NOMO-1 (cell line): ENCODE measurements around the gene PANX2.

Source experiments
- DNase-seq, 2 experiments: peaks; one replicate each; lab custom pipeline; 2025; ENCODE audit not compliant: unreplicated experiment in 2 of 2; lab: John Stamatoyannopoulos, UW

PANX2 gene

GRCh38 chr22:50182176-50183081 lies 11.9 kb downstream of the PANX2 start:
- DNase-seq, result no peak

GRCh38 chr22:50183141-50183971 lies 12.8 kb downstream of the PANX2 start:
- no peak for DNase-seq

DNA sequence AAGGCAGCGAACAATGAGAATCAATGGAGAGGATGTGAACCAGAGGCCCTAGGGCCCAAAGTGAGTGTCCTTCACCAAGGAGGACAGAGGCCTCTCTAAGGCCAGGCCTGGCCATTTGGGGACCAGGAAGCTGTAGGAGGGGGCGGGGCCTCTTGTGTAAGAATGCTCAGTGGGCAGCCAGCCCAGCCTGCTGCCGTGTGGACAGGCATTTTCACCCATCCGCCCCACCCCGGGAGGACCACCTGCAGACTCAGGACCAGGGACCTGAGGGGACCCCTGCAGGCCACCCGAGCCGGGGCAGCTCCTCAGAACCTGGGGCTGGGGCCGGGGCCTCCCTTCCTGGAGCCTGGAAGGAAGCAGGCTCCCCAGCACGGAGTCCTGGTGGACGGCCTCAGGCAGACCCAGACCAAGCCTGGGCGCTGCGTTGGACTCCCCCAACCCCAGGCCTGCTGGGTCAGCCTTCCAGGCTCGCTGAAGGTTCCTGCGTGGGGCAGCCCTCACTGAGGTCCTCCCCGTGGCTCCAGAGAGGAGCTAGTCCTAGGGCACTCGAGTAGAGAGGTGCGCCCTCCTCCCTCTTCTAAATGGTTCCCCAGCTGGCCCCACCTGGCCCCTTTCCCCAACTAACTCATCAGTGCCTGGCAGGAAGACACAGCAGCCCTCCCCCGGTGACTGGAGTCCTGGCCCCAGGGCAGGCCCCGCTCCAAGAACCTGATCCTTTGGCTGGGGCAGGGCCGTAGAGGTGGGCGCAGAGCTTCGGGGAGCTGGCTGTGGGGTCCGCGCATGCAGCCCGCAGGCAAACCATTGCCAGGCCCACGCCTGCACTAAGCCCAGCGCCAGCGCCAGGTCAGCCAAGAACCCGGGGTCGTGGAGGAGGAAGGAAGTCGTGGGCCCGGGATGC lies 13.7 kb downstream of the PANX2 start:
- DNase-seq, result no peak

DNA sequence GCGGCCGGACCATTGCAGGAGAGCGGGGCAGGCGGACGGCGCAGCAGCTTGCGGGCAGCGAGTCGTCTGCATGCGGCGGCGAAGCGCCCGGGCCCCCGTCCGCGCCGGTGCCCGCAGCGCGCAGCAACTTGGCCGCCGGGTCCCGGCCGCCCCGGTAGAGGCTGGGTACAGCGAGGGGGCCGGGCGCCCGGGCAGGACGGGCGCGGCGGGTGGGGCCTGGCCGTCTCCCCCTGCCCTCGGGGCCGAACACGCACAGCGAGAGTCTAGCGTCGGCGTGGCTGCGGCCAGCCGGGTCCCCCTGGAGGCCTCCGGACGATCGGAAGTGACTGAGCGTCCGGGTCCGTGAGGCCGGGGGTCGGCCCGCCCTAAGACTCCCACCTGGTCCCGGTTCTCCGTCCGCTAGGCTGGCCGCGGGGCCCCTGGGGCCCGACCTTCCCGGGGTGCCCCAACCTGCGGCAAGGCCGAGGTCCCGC lies 14.4 kb downstream of the PANX2 start:
- no peak for DNase-seq

GRCh38 chr22:50185375-50186087 lies 15.0 kb downstream of the PANX2 start, which contains the start of gene TRABD:
Gene TRABD (plus strand): TSS chr22:50185913. CDS start chr22:50193061, 7,148 bp downstream.
- DNase-seq, result peak; percentile 78 to 96

DNA sequence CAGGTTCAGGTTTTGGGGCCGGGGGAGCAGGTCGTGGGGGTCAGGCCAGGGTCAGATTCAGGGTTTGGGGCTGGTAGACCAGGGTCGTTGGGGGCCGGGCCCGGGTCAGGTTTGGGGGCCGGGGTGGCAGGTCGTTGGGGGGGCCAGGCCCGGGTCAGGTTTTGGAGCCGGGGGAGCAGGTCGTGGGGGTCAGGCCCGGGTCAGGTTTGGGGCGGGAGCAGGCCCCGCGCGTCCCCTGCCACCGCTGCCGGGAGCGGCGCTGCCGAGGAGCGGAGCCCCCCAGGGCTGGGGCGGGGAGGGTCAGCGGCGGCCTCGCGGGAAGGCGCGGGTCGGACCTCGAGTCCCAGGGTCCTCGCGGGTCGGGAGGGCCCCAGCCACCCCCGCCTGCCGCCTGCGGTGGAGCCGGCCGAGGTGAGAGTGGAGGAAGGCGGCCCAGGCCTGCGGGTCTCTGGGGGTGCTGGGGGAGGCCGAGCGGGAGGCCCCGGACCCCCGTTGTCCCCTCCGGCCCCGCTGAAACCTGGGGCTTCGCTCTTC lies 15.7 kb downstream of the PANX2 start:
- no peak for DNase-seq

- DNase-seq, result peak in 1 of 2 experiments; percentile 7
These were observed 16.4 kb downstream of the PANX2 start for GRCh38 chr22:50186761-50187523.

- no peak for DNase-seq
These were observed 17.8 kb downstream of the PANX2 start for GRCh38 chr22:50188356-50188755.

- DNase-seq, result no peak
These were observed 18.8 kb downstream of the PANX2 start for GRCh38 chr22:50189184-50189848.

DNA sequence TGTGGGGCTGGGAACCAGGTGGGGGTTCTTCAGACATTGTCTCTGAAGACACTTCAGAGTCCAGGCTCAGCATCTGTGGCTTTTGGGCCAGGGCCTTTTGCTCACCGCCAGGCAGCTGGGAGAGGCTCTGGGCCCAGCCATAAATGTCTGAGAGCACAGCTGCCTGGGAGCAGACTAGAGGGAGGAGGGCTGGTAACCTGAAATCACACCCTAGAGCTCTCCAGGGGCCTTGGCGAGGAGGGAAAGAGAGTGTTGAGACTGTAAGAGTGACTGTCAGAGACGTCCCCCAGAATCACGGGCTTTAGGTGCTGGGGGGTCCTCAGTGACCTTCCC lies 19.3 kb downstream of the PANX2 start:
- DNase-seq, result no peak

GRCh38 chr22:50190182-50190940 lies 19.8 kb downstream of the PANX2 start:
- DNase-seq, result peak; percentile 91

DNA sequence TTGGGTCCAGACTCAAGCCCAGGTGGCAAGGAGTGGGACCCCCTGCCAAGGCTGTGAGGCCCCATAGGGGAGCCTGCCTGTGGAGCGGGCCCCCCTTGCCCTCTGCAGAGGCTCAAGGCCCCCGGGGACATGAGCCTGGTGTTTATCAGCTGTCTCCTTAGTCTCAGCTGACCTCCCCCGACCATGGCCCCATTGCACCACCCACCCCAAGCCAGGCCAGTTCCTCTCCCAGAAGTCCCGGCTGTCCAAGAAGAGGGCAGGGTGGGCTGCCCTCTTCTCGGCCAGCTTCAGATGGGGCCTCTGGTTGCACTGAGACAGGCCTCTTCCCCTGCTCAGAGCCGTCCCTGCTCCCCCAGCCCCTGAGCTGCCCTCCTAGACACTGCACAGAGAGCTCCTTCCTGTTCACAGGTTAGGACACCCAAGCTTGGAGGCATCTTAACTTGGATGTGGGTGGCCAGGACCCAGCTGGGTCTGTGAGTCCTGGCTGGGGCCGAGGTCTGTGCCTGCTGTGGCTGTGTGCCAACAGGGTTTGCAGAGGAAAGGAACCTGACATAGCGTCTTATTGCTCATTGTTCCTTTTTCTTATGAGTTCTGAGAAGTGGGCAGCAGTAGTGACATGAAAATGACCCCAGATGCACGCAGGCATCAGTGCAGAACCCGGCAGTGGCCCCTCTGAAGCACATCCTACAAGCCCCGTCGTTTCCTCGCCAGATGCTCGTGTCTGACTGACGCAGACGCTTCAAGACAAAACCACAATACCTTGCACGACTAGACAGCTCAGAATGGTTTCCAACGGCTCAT lies 20.6 kb downstream of the PANX2 start:
- DNase-seq, result peak; percentile 68 to 83

- peak; percentile 22 to 23 for DNase-seq
These were observed 22.1 kb downstream of the PANX2 start for GRCh38 chr22:50192436-50193204.

GRCh38 chr22:50193621-50194020 lies 23.1 kb downstream of the PANX2 start:
- no peak for DNase-seq

DNA sequence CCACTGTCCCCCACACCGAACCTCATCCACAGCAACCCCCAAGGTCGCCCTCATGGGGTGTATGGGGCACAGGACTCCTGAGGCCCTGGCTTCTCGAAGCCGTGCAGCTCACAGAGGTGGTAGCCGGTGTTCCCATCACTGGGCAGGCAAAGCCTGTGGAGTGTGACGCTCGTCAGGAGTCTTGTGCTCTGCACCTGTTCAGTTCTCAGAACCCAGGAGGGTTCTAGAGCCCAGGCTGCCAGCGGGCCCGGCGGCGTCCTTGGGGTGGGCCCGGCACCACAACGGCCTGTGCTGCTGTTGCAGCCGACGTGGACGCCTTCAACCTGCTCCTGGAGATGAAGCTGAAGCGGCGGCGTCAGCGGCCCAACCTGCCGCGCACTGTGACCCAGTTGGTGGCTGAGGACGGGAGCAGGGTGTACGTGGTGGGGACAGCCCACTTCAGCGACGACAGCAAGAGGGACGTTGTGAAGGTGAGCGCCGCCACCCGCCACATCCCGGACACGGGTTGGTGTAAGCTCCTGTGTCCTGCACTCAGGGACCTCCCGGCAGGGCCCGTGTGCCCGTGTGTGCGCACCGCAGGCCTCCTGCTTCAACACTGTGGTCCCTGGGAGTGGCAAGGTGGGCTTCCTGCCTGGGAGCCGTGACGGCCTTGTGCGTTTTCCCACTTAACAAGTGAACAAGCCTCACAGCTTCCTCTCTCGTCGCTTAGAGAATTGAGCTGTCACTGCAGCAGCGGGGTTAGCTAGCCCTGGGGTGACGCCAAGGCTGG lies 23.7 kb downstream of the PANX2 start:
- DNase-seq, result no peak
